Measurements from ENCODE around the gene OR1E2. TPM values are rescaled to one million over a fixed set of nuclear protein-coding genes. Genes with fewer than 3 reads are reported as not detected.

Gene OR1E2
- total and polyA plus RNA-seq, 2 of the 13 experiments (the other 11 are each of a cell fraction or from before 2014, with no cell fraction given) = not detected

DNA sequence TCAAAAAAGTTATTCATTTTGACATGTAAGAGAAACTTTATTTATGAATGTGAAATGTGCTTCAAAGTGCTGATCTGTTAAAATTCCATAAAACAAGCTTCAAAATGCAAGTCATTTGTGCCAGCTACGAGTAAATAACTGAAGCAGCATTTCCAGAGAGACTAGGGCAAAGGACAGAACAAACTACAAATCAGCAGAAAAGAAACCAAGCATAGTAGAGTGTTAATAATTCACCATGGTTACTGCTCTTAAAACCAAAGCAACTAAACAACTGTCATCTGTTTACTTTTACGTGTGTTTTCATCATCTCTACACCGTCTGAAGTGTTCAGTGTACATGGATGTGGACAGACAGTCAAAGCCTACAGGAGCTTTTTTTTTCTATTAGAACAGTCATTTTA, 40.6 kb upstream of the OR1E2 start (continued):
- TF ChIP-seq EP300 (IDR thresholded peaks at IDR 0.05; ENCODE audit: low read depth in 2 of 2, low read length in 2 of 2) (peak in 1 of 2 experiments; percentile 62; a peak in 1 of 4 replicates), EP300 (CRISPR knock-in tag; IDR thresholded peaks at IDR 0.05; ENCODE audit: borderline replicate concordance) (no peak), CEBPB (IDR thresholded peaks at IDR 0.05; ENCODE audit: borderline replicate concordance, low read depth, low read length) (peak; percentile 56; the same call in 1 of the 2 replicates), ZBTB39 (CRISPR knock-in tag; IDR thresholded peaks at IDR 0.05) (no peak), HOMEZ (CRISPR knock-in tag; IDR thresholded peaks at IDR 0.05; ENCODE audit: low read depth) (peak; percentile 26; the same call in 1 of the 2 replicates), KLF6 (CRISPR knock-in tag; IDR thresholded peaks at IDR 0.05) (no peak), ZNF770 (CRISPR knock-in tag; IDR thresholded peaks at IDR 0.05) (no peak), SNAPC2 (CRISPR knock-in tag; IDR thresholded peaks at IDR 0.05) (peak; percentile 24; the same call in 1 of the 2 replicates), ISX (CRISPR knock-in tag; conservative IDR thresholded peaks at IDR 0.05) (no peak), IRF9 (CRISPR knock-in tag; IDR thresholded peaks at IDR 0.05; ENCODE audit: borderline replicate concordance) (no peak), TMF1 (CRISPR knock-in tag; IDR thresholded peaks at IDR 0.05; ENCODE audit: low read depth) (no peak), HOXA9 (CRISPR knock-in tag; IDR thresholded peaks at IDR 0.05; ENCODE audit: borderline replicate concordance) (no peak), ZNF781 (CRISPR knock-in tag; IDR thresholded peaks at IDR 0.05; ENCODE audit: borderline replicate concordance, not compliant biosample characterization) (no peak), ZBTB14 (CRISPR knock-in tag; IDR thresholded peaks at IDR 0.05) (no peak), IRF1 (CRISPR knock-in tag; IDR thresholded peaks at IDR 0.05; ENCODE audit: low read depth) (no peak), TFE3 (CRISPR knock-in tag; IDR thresholded peaks at IDR 0.05) (no peak)
